CD14-positive monocyte (primary cell): ENCODE results near the gene ITLN2. TPM values are rescaled to one million over a fixed set of nuclear protein-coding genes. Genes with fewer than 3 reads are reported as not detected.

Experiments
- DNase-seq, 3 donors: peaks; one replicate each; pipeline ENCODE4 v3.0.0-alpha.2; 2011 to 2022
- H2AFZ ChIP-seq: 2 replicates; pipeline ENCODE4 v1.6.0; 2012; ENCODE audit warnings: mild to moderate bottlenecking, low read depth, low read length, inconsistent platforms; ENCODE audit not compliant: insufficient read depth, poor library complexity, severe bottlenecking
- H3K27ac ChIP-seq, 2 donors: 1 replicate in 1 of 2; 2 replicates in 1 of 2; pipeline ENCODE4 v1.5.1; 2012 to 2013; ENCODE audit warnings: low read length in 2 of 2, control low read depth in 1 of 2, inconsistent platforms in 1 of 2, low read depth in 1 of 2, mild to moderate bottlenecking in 1 of 2
- H3K27me3 ChIP-seq, 2 donors: one replicate each; pipeline versions ENCODE4 v1.6.0 to v1.6.1; 2011 to 2013; ENCODE audit warnings: low read length in 2 of 2; ENCODE audit not compliant: control insufficient read depth in 2 of 2, insufficient read depth in 2 of 2
- H3K36me3 ChIP-seq, 2 donors: replicated peaks in 1 of 2; 1 replicate in 1 of 2; 2 replicates in 1 of 2; pipeline versions ENCODE4 v1.5.1 to v1.6.1; 2012 to 2013; ENCODE audit warnings: low read length in 2 of 2, control low read depth in 1 of 2, inconsistent platforms in 1 of 2, mild to moderate bottlenecking in 1 of 2; ENCODE audit not compliant: insufficient read depth in 2 of 2, control insufficient read depth in 1 of 2
- H3K4me1 ChIP-seq, 2 donors: 1 replicate in 1 of 2; 2 replicates in 1 of 2; pipeline versions ENCODE4 v1.5.1 to v1.6.1; 2012 to 2013; ENCODE audit warnings: low read length in 2 of 2, control low read depth in 1 of 2, inconsistent platforms in 1 of 2, mild to moderate bottlenecking in 1 of 2, moderate library complexity in 1 of 2; ENCODE audit not compliant: insufficient read depth in 2 of 2, control insufficient read depth in 1 of 2
- H3K4me2 ChIP-seq: replicated peaks from 2 replicates; pipeline ENCODE3; 2012; ENCODE audit warnings: low read length, moderate library complexity, mild to moderate bottlenecking; ENCODE audit not compliant: poor library complexity, severe bottlenecking; ENCODE audit errors: extremely low read depth
- H3K4me3 ChIP-seq, 3 experiments: fragments of 200-600 bp in 1 of 3; sonication (generic) in 1 of 3; replicated peaks in 1 of 3; 1 replicate in 2 of 3; 2 replicates in 1 of 3; pipeline ENCODE4 v1.5.1; 2011 to 2013; ENCODE audit warnings: low read length in 3 of 3, mild to moderate bottlenecking in 3 of 3, control low read depth in 2 of 3, low read depth in 2 of 3, inconsistent platforms in 1 of 3, moderate library complexity in 1 of 3
- H3K79me2 ChIP-seq: 2 replicates; pipeline ENCODE4 v1.6.0; 2012; ENCODE audit warnings: mild to moderate bottlenecking, control low read depth, inconsistent platforms, low read length, moderate library complexity; ENCODE audit not compliant: insufficient read depth
- H3K9ac ChIP-seq: 2 replicates; pipeline ENCODE4 v1.6.0; 2017; ENCODE audit warnings: low read length, mild to moderate bottlenecking; ENCODE audit not compliant: insufficient read depth, poor library complexity, severe bottlenecking
- H3K9me3 ChIP-seq, 2 donors: replicated peaks in 1 of 2; 1 replicate in 1 of 2; 2 replicates in 1 of 2; pipeline versions ENCODE4 v1.5.1 to v1.6.1; 2012 to 2013; ENCODE audit warnings: low read length in 2 of 2, control low read depth in 1 of 2; ENCODE audit not compliant: control insufficient read depth in 1 of 2, insufficient read depth in 1 of 2
- H4K20me1 ChIP-seq: 2 replicates; pipeline ENCODE4 v1.6.0; 2012; ENCODE audit warnings: mild to moderate bottlenecking, low read length, control low read depth, moderate library complexity; ENCODE audit not compliant: insufficient read depth
- H3K27ac Mint-ChIP-seq, 7 donors: one replicate each; pipeline ENCODE4 v1.8.0; 2020; ENCODE audit warnings: mild to moderate bottlenecking in 7 of 7, mixed read lengths in 7 of 7, moderate library complexity in 6 of 7, inconsistent platforms in 2 of 7
- H3K27me3 Mint-ChIP-seq, 3 donors: one replicate each; pipeline ENCODE4 v1.8.0; 2021 to 2022; ENCODE audit warnings: low read depth in 3 of 3, mild to moderate bottlenecking in 3 of 3, mixed read lengths in 3 of 3, moderate library complexity in 3 of 3, inconsistent platforms in 1 of 3
- H3K36me3 Mint-ChIP-seq, 2 donors: one replicate each; pipeline ENCODE4 v1.8.0; 2020; ENCODE audit warnings: mixed read lengths in 2 of 2, inconsistent platforms in 1 of 2, mild to moderate bottlenecking in 1 of 2
- H3K4me1 Mint-ChIP-seq: one replicate; pipeline ENCODE4 v1.8.0; 2020; ENCODE audit warnings: mild to moderate bottlenecking, mixed read lengths
- H3K4me3 Mint-ChIP-seq, 2 donors: one replicate each; pipeline ENCODE4 v1.8.0; 2020; ENCODE audit warnings: mild to moderate bottlenecking in 2 of 2, mixed read lengths in 2 of 2, moderate library complexity in 1 of 2
- H3K9me3 Mint-ChIP-seq, 7 donors: one replicate each; pipeline ENCODE4 v1.8.0; 2020 to 2022; ENCODE audit warnings: mixed read lengths in 7 of 7, mild to moderate bottlenecking in 6 of 7, moderate library complexity in 6 of 7, inconsistent platforms in 2 of 7
- CTCF ChIP-seq: fragments of 200-600 bp; IDR thresholded peaks from one replicate; pipeline ENCODE4 v1.8.0; 2022; ENCODE audit warnings: antibody characterized with exemption, mild to moderate bottlenecking
- WGBS: methylation state at CpG from one replicate; pipeline ENCODE4 v1.1.5; 2013; ENCODE audit warnings: missing lambda C conversion rate; ENCODE audit not compliant: insufficient coverage; 5-methylcytosine and 5-hydroxymethylcytosine counted together
- intact Hi-C, 2 donors: fragments of 100-400 bp; cut with micrococcal nuclease; formaldehyde crosslinking; loops; one replicate each; pipeline versions ENCODE4 v1.15.0 to v1.15.1; 2023
- polyA minus RNA-seq: library from RNA; depleted of rRNA, polyadenylated mRNA; stranded (reverse); fragments of >200 nt; gene quantifications from 2 replicates; pipeline ENCODE4 v1.2.3, GENCODE V29; 2012
- polyA plus RNA-seq, 3 donors: library from polyadenylated mRNA; depleted of rRNA in 1 of 3; unstranded in 2 of 3; stranded (reverse) in 1 of 3; fragments of 300-500 nt in 2 of 3; fragments of >200 nt in 1 of 3; fragmentation: Illumina TruSeq in 2 of 3; gene quantifications; 1 replicate in 2 of 3; 2 replicates in 1 of 3; pipeline ENCODE4 v1.2.3, GENCODE V29; 2012 to 2021
- total RNA-seq, 12 experiments: library from RNA in 1 of 12; stranded (reverse) in 1 of 12; fragments of 120-200 nt in 1 of 12; gene quantifications; one replicate each; pipeline ENCODE4 v1.2.4 and lab custom pipeline; 2013 to 2026; ENCODE audit warnings: mixed read lengths in 6 of 12, inconsistent platforms in 1 of 12

Gene ITLN2
- total RNA-seq (2013): not detected
- polyA plus RNA-seq (not detected), polyA minus RNA-seq (not detected in 2 replicates), total RNA-seq (lab: John Stamatoyannopoulos, UW) (0 to 0.58 (median 0) reads per million in 11 experiments)

- Histone ChIP-seq H3K9me3 (no peaks in the 10 kb centered on the region), H3K79me2 (no peaks in the 10 kb centered on the region), H3K4me2 (no peak within 1 kb of the TSS), H3K27me3 (no peaks in the 10 kb centered on the region), H3K27ac (no peak within 1 kb of the TSS), H4K20me1 (no peaks in the 10 kb centered on the region), H3K36me3 (no peaks in the 10 kb centered on the region), H3K4me3 (no peak within 1 kb of the TSS), H2AFZ (no peak within 1 kb of the TSS), H3K4me1 (no peaks in the 10 kb centered on the region), H3K9ac (no peak within 1 kb of the TSS)
- H3K4me3 Mint-ChIP-seq: no peak within 1 kb of the TSS
- DNase-seq: peak; percentile 42 to 68 (median 47)
- intact Hi-C loops: loop anchor here (5.0 kb wide), 5 partner anchors 117 to 277 kb away; no protein-coding TSS in a partner anchor
- WGBS: 73% methylated on average over 5 of the region's 8 CpGs
- TF ChIP-seq CTCF: peak; percentile 85
- H3K27ac Mint-ChIP-seq: no peak within 1 kb of the TSS
- H3K36me3 Mint-ChIP-seq: no peaks in the 10 kb centered on the region
- no peaks in the 10 kb centered on the region for H3K9me3 Mint-ChIP-seq
- H3K27me3 Mint-ChIP-seq: peaks cover 0 to 4% (median 0%) of the 10 kb centered on the region in 3 donors
- H3K4me1 Mint-ChIP-seq: peaks cover 4% of the 10 kb centered on the region
Observed at GRCh38 chr1:160954158-160955104, at the start of gene ITLN2. ITLN2 (minus strand) TSS chr1:160954809; CDS start chr1:160954741, 68 bp downstream.

DNA sequence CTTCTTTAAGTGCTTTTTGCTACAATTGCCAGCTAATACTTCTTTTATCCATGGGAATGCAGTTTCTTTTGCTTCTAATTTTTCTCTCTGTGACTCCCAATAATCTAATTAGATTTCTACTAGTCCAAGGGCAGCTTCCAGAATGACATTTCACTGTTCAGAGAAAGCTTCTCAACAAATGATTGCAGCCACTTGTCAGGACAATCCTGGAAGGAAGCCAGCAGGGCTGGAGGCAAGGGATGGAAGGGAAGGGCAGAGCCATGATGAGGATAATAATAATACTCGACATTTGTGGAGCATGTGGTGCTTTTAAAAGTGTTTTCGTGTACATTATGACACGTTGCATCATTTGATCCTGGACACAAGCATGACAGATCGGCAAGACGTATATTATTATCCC lies 46.9 kb upstream of the ITLN2 start:
- Histone ChIP-seq H3K4me3 (no peak overlapping the region), H3K4me2 (no peak overlapping the region), H3K9ac (no peak overlapping the region), H3K9me3 (no peaks in the 10 kb centered on the region), H3K36me3 (peaks cover 31 to 48% of the 10 kb centered on the region in 2 donors), H3K4me1 (peaks cover 4 to 5% of the 10 kb centered on the region in 2 donors), H4K20me1 (peaks cover 5% of the 10 kb centered on the region), H2AFZ (no peak overlapping the region), H3K79me2 (peaks cover 12% of the 10 kb centered on the region), H3K27ac (no peak overlapping the region), H3K27me3 (no peaks in the 10 kb centered on the region)
- no peak for DNase-seq
- Mint-ChIP-seq H3K4me1 (peaks cover 11% of the 10 kb centered on the region), H3K9me3 (peaks cover 0 to 2% (median 0%) of the 10 kb centered on the region in 7 donors), H3K36me3 (peaks cover 44 to 52% of the 10 kb centered on the region in 2 donors), H3K27me3 (peaks cover 0 to 1% (median 0%) of the 10 kb centered on the region in 3 donors), H3K4me3 (no peak overlapping the region), H3K27ac (peak overlapping the region in 3 of 7 donors; percentile 39 to 76 (median 47))
- TF ChIP-seq CTCF: no peak
- intact Hi-C loops: no loop called here
- 68% methylated on average over 5 of the region's 5 CpGs for WGBS
